ENCODE results near the gene B9D1. TPM values are rescaled to one million over a fixed set of nuclear protein-coding genes. Genes with fewer than 3 reads are reported as not detected.

The B9D1 gene
- total RNA-seq, 6 experiments from 2014 or later, result 18.0 to 28.9 (median 24.5) TPM

DNA sequence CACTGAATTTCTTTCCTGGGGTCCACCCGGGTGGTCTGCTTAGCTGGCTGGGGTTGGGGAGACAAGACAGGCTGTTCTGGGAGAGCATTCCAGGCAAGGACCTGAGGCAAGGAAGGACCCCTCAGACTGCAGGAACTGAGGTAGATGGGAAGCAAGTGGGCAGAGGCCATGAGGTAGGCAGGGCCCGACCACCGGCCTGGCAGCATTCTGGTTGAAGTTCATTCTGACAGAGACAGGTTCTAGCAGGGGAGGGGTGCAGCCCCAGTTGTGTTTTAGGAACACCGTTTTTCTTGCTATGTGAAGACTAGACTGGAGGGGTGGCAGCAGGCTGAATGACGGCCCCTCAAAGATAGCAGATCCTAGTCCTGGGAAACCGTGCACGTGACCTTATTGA, 17.5 kb downstream of the B9D1 start:
- Mint-ChIP-seq H3K36me3 (ENCODE audit: low read depth) (no peaks in the 10 kb centered on the region), H3K9me3 (no peaks in the 10 kb centered on the region), H3K27ac (no peak overlapping the region), H3K27me3 (ENCODE audit: insufficient read depth) (peaks cover 2% of the 10 kb centered on the region; the same call in 1 of the 2 replicates), H3K4me3 (no peak overlapping the region), H3K4me1 (ENCODE audit: low read depth) (peaks cover 41% of the 10 kb centered on the region)
- DNase-seq, result no peak
- no peak for TF ChIP-seq CTCF (IDR thresholded peaks at IDR 0.05)

- peaks cover 41% of the 10 kb centered on the region for H3K4me1 Mint-ChIP-seq (ENCODE audit: low read depth)
- DNase-seq, result no peak
- TF ChIP-seq CTCF (IDR thresholded peaks at IDR 0.05), result no peak
- no peak overlapping the region for H3K27ac Mint-ChIP-seq
- peaks cover 2% of the 10 kb centered on the region; the same call in 1 of the 2 replicates for H3K27me3 Mint-ChIP-seq (ENCODE audit: insufficient read depth)
- H3K4me3 Mint-ChIP-seq, result no peak overlapping the region
- H3K9me3 Mint-ChIP-seq, result no peaks in the 10 kb centered on the region
- no peaks in the 10 kb centered on the region for H3K36me3 Mint-ChIP-seq (ENCODE audit: low read depth)
These were observed 18.0 kb downstream of the B9D1 start for GRCh38 chr17:19344311-19345066.

DNA sequence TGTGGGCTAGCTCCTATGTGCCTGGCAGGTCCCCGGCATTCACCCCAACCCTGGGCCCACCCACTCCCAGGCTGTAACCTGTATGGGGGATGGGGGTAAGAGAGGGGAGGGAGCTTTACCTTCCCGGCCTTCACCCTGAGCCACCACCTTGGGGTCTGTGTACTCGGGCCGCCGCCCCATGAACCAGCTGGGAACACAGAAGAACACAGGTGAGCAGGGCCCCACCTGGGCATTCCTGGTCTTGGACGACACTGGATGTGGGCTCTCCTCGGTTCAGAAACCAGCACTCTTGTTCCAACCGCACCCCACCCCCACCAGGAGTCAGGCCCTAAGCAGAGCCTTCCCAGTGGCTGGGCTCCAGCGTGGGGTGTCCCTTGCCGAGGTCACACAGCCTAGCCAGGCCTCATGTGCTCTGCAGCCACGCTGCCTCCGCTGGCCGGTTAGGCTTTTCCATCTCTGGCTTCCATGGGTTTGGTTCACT, 18.8 kb downstream of the B9D1 start:
- Mint-ChIP-seq H3K4me3 (no peak overlapping the region), H3K27ac (no peak overlapping the region), H3K9me3 (no peaks in the 10 kb centered on the region), H3K4me1 (ENCODE audit: low read depth) (peaks cover 41% of the 10 kb centered on the region), H3K27me3 (ENCODE audit: insufficient read depth) (no peaks in the 10 kb centered on the region; the same call in 1 of the 2 replicates), H3K36me3 (ENCODE audit: low read depth) (no peaks in the 10 kb centered on the region)
- DNase-seq, result no peak
- TF ChIP-seq CTCF (IDR thresholded peaks at IDR 0.05), result no peak

DNA sequence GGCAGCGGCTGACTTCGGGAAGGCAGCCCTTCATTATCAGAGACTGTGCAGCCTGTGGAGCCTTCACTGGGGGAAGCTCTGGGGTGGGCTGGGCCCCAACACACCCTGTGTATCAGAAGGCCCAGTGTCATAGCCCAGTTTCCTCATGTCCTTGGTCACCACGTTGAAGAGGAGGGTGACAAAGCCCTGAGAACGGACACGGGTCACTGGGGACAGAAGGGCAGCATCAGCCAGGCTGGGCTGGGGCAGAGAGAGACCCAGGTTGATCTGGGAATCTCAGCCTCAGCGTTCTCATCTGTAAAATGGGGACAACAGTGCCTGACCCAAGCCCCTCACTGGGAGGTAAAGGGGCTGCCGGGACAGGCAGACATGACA, 19.3 kb downstream of the B9D1 start:
- Mint-ChIP-seq H3K36me3 (ENCODE audit: low read depth) (no peaks in the 10 kb centered on the region), H3K9me3 (no peaks in the 10 kb centered on the region), H3K27ac (no peak overlapping the region), H3K4me1 (ENCODE audit: low read depth) (peaks cover 41% of the 10 kb centered on the region), H3K27me3 (ENCODE audit: insufficient read depth) (no peaks in the 10 kb centered on the region; the same call in 1 of the 2 replicates), H3K4me3 (no peak overlapping the region)
- no peak; the same call in 1 of the 2 replicates for TF ChIP-seq CTCF (IDR thresholded peaks at IDR 0.05)
- DNase-seq, result no peak

GRCh38 chr17:19342611-19343255, 19.8 kb downstream of the B9D1 start:
- no peak overlapping the region for H3K4me3 Mint-ChIP-seq

More at GRCh38 chr17:19342611-19343255, 19.8 kb downstream of the B9D1 start:
- no peak for DNase-seq
- Mint-ChIP-seq H3K27ac (no peak overlapping the region), H3K36me3 (ENCODE audit: low read depth) (no peaks in the 10 kb centered on the region), H3K4me1 (ENCODE audit: low read depth) (peaks cover 36% of the 10 kb centered on the region), H3K9me3 (no peaks in the 10 kb centered on the region), H3K27me3 (ENCODE audit: insufficient read depth) (no peaks in the 10 kb centered on the region; the same call in 1 of the 2 replicates)
- TF ChIP-seq CTCF (IDR thresholded peaks at IDR 0.05), result no peak; the same call in 1 of the 2 replicates

Data from HFFc6 (cell line).